Ovary (tissue), 9 donors: ENCODE measurements around the gene CAPN9. TPM values are rescaled to one million over a fixed set of nuclear protein-coding genes. Genes with fewer than 3 reads are reported as not detected.

Experiments
- DNase-seq, 5 donors: peaks; one replicate each; pipeline ENCODE4 v3.0.0-alpha.2; 2019 to 2020
- H3K27ac ChIP-seq, 2 donors: fragments of 200-600 bp; one replicate each; pipeline versions ENCODE4 v1.5.1 to v1.8.0; 2019 to 2022
- H3K27me3 ChIP-seq: fragments of 200-600 bp; one replicate; pipeline ENCODE4 v1.8.0; 2022
- H3K36me3 ChIP-seq: fragments of 200-600 bp; sonication (generic); one replicate; pipeline ENCODE4 v1.5.1; 2019
- H3K4me1 ChIP-seq: one replicate; pipeline ENCODE4 v1.8.1; 2013; ENCODE audit warnings: mild to moderate bottlenecking, moderate library complexity; ENCODE audit not compliant: insufficient read depth
- H3K4me3 ChIP-seq: fragments of 200-600 bp; sonication (generic); one replicate; pipeline ENCODE4 v1.5.1; 2017
- H3K9me3 ChIP-seq, 2 donors: fragments of 200-600 bp in 1 of 2; sonication (generic) in 1 of 2; one replicate each; pipeline versions ENCODE4 v1.5.1 to v1.8.1; 2013 to 2019; ENCODE audit warnings: mild to moderate bottlenecking in 1 of 2, moderate library complexity in 1 of 2
- EP300 ChIP-seq: sonication (generic); formaldehyde crosslinking; IDR thresholded peaks from one replicate; pipeline ENCODE4 v1.6.1; 2017; ENCODE audit warnings: antibody characterized with exemption
- POLR2A ChIP-seq: fragments of 450-650 bp; IDR thresholded peaks from one replicate; pipeline ENCODE4 v1.6.1; 2017; ENCODE audit warnings: antibody characterized with exemption, mild to moderate bottlenecking, moderate library complexity
- WGBS, 3 donors: extraction: QIAGEN DNeasy Blood & Tissue Kit in 1 of 3; methylation state at CpG; one replicate each; pipeline versions ENCODE4 v1.1.5 to v1.1.7; 2013 to 2017; 5-methylcytosine and 5-hydroxymethylcytosine counted together
- intact Hi-C, 4 donors: fragments of 100-400 bp; cut with DNase I; formaldehyde crosslinking; loops; one replicate each; pipeline versions ENCODE4 v1.11.0 to v1.15.1; 2022 to 2023
- polyA plus RNA-seq, 2 donors: library from polyadenylated mRNA; stranded (reverse); fragments of 200-250 nt in 1 of 2; fragments of 350-450 nt in 1 of 2; fragmentation: Illumina TruSeq in 1 of 2; extraction: RNeasy Lipid Tissue Mini Kit (QIAGEN cat#74804) in 1 of 2; gene quantifications; one replicate each; pipeline ENCODE4 v1.2.3, GENCODE V29; 2013 to 2014
- total RNA-seq, 7 donors: library from RNA; depleted of rRNA in 2 of 7; stranded (reverse); fragments of >200 nt in 2 of 7; fragmentation: NEBNext Ultra II Directional in 3 of 7; extraction: Animal tissue kit (Norgen Biotek cat#: 25700) in 3 of 7; gene quantifications; one replicate each; pipeline versions ENCODE4 v1.1.0 to v1.2.4, GENCODE V29; 2016 to 2023
- TF ChIP-seq, protein P1 (sequence below), 3 donors: fragments of 450-650 bp in 2 of 3; fragments of 200-600 bp in 1 of 3; IDR thresholded peaks; one replicate each; pipeline versions ENCODE4 v1.5.1 to v1.8.0; 2016 to 2022; ENCODE audit warnings: antibody characterized with exemption in 3 of 3, mild to moderate bottlenecking in 1 of 3
- donor health status: DM: no; HTN: no; CAD: no; lungs with moderate emphysema.
- donor health status: DM: no; HTN: no; CAD: no.
- donor health status: Bipolar disorder and iron deficiency.
- donor health status: DM: yes; HTN: yes; CAD: no.
- donor health status: DM: no; HTN: no; CAD: no.
- donor health status: DM: yes; HTN: yes; CAD: no.

CAPN9 gene
- total and polyA plus RNA-seq, 9 donors = 0.08 to 2.5 (median 0.29) TPM; not detected in 1

DNA sequence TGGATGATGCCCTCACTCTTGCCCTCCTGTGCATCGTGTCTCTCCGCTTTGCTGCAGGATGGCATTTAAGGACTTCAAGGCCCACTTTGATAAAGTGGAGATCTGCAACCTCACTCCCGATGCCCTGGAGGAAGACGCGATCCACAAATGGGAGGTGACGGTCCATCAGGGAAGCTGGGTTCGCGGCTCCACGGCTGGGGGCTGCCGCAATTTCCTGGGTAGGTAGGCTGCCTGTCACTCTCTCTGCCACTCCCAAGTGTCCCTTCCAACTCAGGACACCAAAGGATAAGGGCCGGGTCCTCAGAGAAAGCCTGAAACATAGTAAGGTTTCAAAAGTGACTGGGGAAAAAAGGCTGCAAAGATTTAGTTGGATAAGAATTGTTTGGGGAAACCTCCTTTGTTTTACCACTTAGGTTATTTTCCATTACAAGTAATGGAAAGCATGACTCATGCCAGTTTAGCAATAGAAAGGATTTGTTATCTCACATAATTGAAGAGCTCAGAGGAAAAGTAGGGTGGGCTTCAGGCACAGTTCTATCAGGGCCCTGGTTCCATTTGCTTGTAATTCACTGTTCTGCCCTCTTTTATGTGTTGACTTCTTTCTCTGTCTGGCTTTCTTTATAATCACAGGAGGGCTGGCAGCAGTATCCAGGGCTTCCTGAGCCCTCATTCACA lies 31.9 kb downstream of the CAPN9 start:
- 85 to 87% (median 86%) methylated on average over 11 of the region's 11 CpGs for WGBS, 3 donors
- no peak overlapping the region for H3K4me3 ChIP-seq
- H3K27me3 ChIP-seq = no peaks in the 10 kb centered on the region
- no peaks in the 10 kb centered on the region for H3K36me3 ChIP-seq
- no peaks in the 10 kb centered on the region for H3K4me1 ChIP-seq
- DNase-seq = no peak
- no peaks in the 10 kb centered on the region for H3K9me3 ChIP-seq
- intact Hi-C loops = loop anchor here in 1 of 4 donors (10.0 kb wide), 1 partner anchor 134 kb away; the partner anchor contains the start of gene COG2
- H3K27ac ChIP-seq = no peak overlapping the region
- no peak for TF ChIP-seq EP300
- TF ChIP-seq POLR2A = no peak
- TF ChIP-seq, protein P1, sequence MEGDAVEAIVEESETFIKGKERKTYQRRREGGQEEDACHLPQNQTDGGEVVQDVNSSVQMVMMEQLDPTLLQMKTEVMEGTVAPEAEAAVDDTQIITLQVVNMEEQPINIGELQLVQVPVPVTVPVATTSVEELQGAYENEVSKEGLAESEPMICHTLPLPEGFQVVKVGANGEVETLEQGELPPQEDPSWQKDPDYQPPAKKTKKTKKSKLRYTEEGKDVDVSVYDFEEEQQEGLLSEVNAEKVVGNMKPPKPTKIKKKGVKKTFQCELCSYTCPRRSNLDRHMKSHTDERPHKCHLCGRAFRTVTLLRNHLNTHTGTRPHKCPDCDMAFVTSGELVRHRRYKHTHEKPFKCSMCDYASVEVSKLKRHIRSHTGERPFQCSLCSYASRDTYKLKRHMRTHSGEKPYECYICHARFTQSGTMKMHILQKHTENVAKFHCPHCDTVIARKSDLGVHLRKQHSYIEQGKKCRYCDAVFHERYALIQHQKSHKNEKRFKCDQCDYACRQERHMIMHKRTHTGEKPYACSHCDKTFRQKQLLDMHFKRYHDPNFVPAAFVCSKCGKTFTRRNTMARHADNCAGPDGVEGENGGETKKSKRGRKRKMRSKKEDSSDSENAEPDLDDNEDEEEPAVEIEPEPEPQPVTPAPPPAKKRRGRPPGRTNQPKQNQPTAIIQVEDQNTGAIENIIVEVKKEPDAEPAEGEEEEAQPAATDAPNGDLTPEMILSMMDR (IDR thresholded peaks at IDR 0.05) = no peak

DNA sequence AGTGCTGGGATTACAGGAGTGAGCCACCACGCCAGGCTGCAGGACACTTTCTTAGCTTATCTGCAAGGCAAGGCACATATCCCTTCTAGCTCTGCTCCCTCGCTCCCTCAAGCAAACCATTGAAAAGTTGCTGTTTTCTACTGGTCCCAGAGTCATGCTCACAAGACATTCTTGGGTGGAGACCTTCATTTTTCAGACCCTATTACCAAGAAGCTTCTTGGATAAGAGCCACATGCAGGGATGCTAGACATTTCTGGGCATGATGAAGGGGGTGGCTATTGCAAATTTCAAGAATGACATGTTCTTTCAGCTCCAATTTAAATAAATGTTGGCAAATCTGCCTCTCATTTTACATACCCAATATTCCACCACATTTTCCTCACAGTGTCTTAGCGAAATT lies 33.9 kb downstream of the CAPN9 start:
- no peaks in the 10 kb centered on the region for H3K36me3 ChIP-seq
- TF ChIP-seq, protein P1 (IDR thresholded peaks at IDR 0.05) = no peak
- TF ChIP-seq POLR2A (no peak), EP300 (no peak)
- intact Hi-C loops = no loop called here
- no peak overlapping the region for H3K27ac ChIP-seq
- DNase-seq = no peak
- no peak overlapping the region for H3K4me3 ChIP-seq
- H3K27me3 ChIP-seq = no peaks in the 10 kb centered on the region
- no peaks in the 10 kb centered on the region for H3K4me1 ChIP-seq
- WGBS, 3 donors = 85 to 96% (median 86%) methylated on average over 3 of the region's 3 CpGs
- H3K9me3 ChIP-seq = no peaks in the 10 kb centered on the region

DNA sequence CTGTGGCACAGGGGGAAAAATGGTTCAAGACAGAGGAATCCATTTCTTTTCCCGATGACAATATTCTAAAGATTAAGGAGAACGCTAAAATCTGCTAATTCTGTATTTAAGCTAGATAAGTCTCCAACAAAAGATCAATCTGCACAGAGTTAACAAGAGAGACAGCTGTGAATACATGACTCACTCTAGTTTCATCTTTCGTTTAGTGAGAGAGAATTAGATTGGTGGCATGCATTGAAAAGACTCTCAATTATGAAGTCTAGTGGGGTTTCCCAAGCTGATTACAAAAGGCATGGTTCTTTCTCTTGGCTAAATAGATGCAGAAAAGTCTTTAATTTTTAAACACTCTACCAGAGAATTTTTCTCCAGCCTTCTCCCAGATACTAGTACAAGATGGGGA lies 34.4 kb downstream of the CAPN9 start:
- Histone ChIP-seq H3K9me3 (no peaks in the 10 kb centered on the region), H3K36me3 (no peaks in the 10 kb centered on the region), H3K4me1 (no peaks in the 10 kb centered on the region), H3K27ac (no peak overlapping the region), H3K27me3 (no peaks in the 10 kb centered on the region), H3K4me3 (no peak overlapping the region)
- TF ChIP-seq, protein P1 (IDR thresholded peaks at IDR 0.05) = no peak
- 63 to 81% (median 68%) methylated on average over 3 of the region's 3 CpGs for WGBS, 3 donors
- no peak for DNase-seq
- intact Hi-C loops = no loop called here

DNA sequence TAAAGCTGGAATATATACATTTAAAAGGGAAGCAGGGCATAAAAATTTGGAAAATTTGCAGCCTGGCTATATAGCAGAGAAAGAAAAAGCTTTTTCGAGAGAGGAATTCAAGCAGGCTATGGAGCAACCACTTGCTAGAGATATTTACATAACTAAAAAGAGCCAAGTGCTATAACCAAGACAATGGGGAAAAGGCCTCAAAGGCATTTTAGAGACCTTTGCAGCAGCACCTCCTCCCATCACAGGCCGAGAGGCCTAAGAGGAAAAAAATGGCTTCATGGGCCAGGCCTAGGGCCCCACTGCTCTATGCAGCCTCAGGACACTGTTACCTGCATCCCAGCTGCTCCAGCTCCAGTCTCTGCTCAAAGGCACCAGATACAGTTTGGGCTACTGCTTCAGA lies 37.0 kb downstream of the CAPN9 start:
- no peak overlapping the region for H3K4me3 ChIP-seq
- TF ChIP-seq EP300 = no peak
- no peak for TF ChIP-seq POLR2A
- TF ChIP-seq, protein P1 (IDR thresholded peaks at IDR 0.05) = no peak
- H3K27ac ChIP-seq = no peak overlapping the region
- no peaks in the 10 kb centered on the region for H3K36me3 ChIP-seq
- WGBS, 3 donors = 73 to 80% (median 74%) methylated on average over 2 of the region's 2 CpGs
- H3K9me3 ChIP-seq = no peaks in the 10 kb centered on the region
- no peaks in the 10 kb centered on the region for H3K27me3 ChIP-seq
- H3K4me1 ChIP-seq = no peaks in the 10 kb centered on the region
- intact Hi-C loops = no loop called here
- no peak for DNase-seq
